Measurements from ENCODE around the gene ACVR1C. TPM values are rescaled to one million over a fixed set of nuclear protein-coding genes. Genes with fewer than 3 reads are reported as not detected.
"Not testable (repeated sequence)": the region's sequence is repeated elsewhere in the genome, so short reads cannot be mapped to it uniquely, and the experiment has no call there.

The ACVR1C gene
- total and polyA plus RNA-seq, 7 experiments from 2014 or later, result 0.73 to 11.4 (median 5.0) TPM

- H3K27ac ChIP-seq (ENCODE audit: low read depth, low read length); H3K9me3 ChIP-seq (ENCODE audit: control insufficient read depth in 2 of 3, low read length in 3 of 3); H3K27me3 Mint-ChIP-seq; H3K4me3 ChIP-seq (ENCODE audit: low read length); H3K27ac Mint-ChIP-seq; CTCF ChIA-PET; H3K27me3 ChIP-seq (ENCODE audit: control insufficient read depth in 2 of 2, insufficient read depth in 2 of 2, low read length in 2 of 2); ATAC-seq; intact Hi-C loops (cut with micrococcal nuclease); DNase-seq; POLR2A ChIA-PET; H3K4me3 Mint-ChIP-seq; H3K4me1 ChIP-seq (ENCODE audit: control insufficient read depth in 2 of 2, insufficient read depth in 2 of 2, low read length in 2 of 2); H3K36me3 ChIP-seq (ENCODE audit: control insufficient read depth in 2 of 3, insufficient read depth in 3 of 3, low read length in 3 of 3); H3K9me3 Mint-ChIP-seq: not testable (repeated sequence)
- Mint-ChIP-seq H3K36me3 (peaks cover 0 to 22% (median 6%) of the 10 kb centered on the region in 5 donors), H3K4me1 (peaks cover 0 to 15% (median 8%) of the 10 kb centered on the region in 7 donors)
Observed at GRCh38 chr2:157566623-157567022, 62.0 kb downstream of the ACVR1C start.

GRCh38 chr2:157566113-157566512 is 62.6 kb downstream of the ACVR1C start:
- peaks cover 0 to 15% (median 8%) of the 10 kb centered on the region in 7 donors for H3K4me1 Mint-ChIP-seq
- H3K36me3 ChIP-seq (ENCODE audit: control insufficient read depth in 2 of 3, insufficient read depth in 3 of 3, low read length in 3 of 3); POLR2A ChIA-PET; H3K27me3 Mint-ChIP-seq; H3K27ac ChIP-seq (ENCODE audit: low read depth, low read length); H3K4me3 Mint-ChIP-seq; H3K9me3 ChIP-seq (ENCODE audit: control insufficient read depth in 2 of 3, low read length in 3 of 3); H3K9me3 Mint-ChIP-seq; CTCF ChIA-PET; intact Hi-C loops (cut with micrococcal nuclease); DNase-seq; H3K27ac Mint-ChIP-seq; ATAC-seq; H3K4me3 ChIP-seq (ENCODE audit: low read length); H3K4me1 ChIP-seq (ENCODE audit: control insufficient read depth in 2 of 2, insufficient read depth in 2 of 2, low read length in 2 of 2); H3K27me3 ChIP-seq (ENCODE audit: control insufficient read depth in 2 of 2, insufficient read depth in 2 of 2, low read length in 2 of 2): not testable (repeated sequence)
- peaks cover 0 to 22% (median 6%) of the 10 kb centered on the region in 5 donors for H3K36me3 Mint-ChIP-seq

DNA sequence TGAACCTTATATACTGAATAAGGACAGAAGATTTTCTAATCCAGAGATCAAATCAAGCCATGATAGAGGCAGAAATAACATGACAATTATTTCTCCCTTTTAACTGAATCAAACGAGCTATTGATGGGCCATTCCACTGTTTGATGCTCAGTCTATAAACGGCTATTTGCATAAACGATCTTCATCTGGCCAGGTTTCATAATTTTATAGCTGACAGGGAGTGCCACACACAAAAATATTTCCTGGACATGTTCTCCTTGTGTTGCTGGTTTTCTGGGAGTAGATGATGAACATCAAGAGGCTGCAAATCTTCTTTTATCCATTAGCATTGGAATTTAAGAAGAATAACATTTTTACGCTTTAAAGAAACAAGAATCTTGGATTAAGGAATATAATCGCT is 63.1 kb downstream of the ACVR1C start:
- ATAC-seq (no peak), DNase-seq (no peak)
- no peaks in the 10 kb centered on the region for H3K9me3 ChIP-seq (ENCODE audit: control insufficient read depth in 2 of 3, low read length in 3 of 3)
- no peak overlapping the region for H3K4me3 Mint-ChIP-seq
- no peak overlapping the region for H3K4me3 ChIP-seq (ENCODE audit: low read length)
- H3K9me3 Mint-ChIP-seq, result peaks cover 0 to 10% (median 3%) of the 10 kb centered on the region in 11 donors
- no peaks in the 10 kb centered on the region for H3K27me3 Mint-ChIP-seq
- H3K4me1 ChIP-seq (ENCODE audit: control insufficient read depth in 2 of 2, insufficient read depth in 2 of 2, low read length in 2 of 2), result no peaks in the 10 kb centered on the region
- no peak overlapping the region for H3K27ac Mint-ChIP-seq
- H3K27ac ChIP-seq (ENCODE audit: low read depth, low read length), result no peak overlapping the region
- intact Hi-C loops (cut with micrococcal nuclease), result no loop called here
- POLR2A ChIA-PET, result no interaction called here
- no peaks in the 10 kb centered on the region for H3K27me3 ChIP-seq (ENCODE audit: control insufficient read depth in 2 of 2, insufficient read depth in 2 of 2, low read length in 2 of 2)
- CTCF ChIA-PET, result no interaction called here
- H3K36me3 ChIP-seq (ENCODE audit: control insufficient read depth in 2 of 3, insufficient read depth in 3 of 3, low read length in 3 of 3), result no peaks in the 10 kb centered on the region
- peaks cover 0 to 15% (median 8%) of the 10 kb centered on the region in 7 donors for H3K4me1 Mint-ChIP-seq
- peaks cover 0 to 22% (median 6%) of the 10 kb centered on the region in 5 donors for H3K36me3 Mint-ChIP-seq

- Histone ChIP-seq H3K27ac (ENCODE audit: low read depth, low read length) (no peak overlapping the region), H3K36me3 (ENCODE audit: control insufficient read depth in 2 of 3, insufficient read depth in 3 of 3, low read length in 3 of 3) (no peaks in the 10 kb centered on the region), H3K9me3 (ENCODE audit: control insufficient read depth in 2 of 3, low read length in 3 of 3) (no peaks in the 10 kb centered on the region), H3K4me3 (ENCODE audit: low read length) (no peak overlapping the region), H3K4me1 (ENCODE audit: control insufficient read depth in 2 of 2, insufficient read depth in 2 of 2, low read length in 2 of 2) (peaks cover 0 to 4% of the 10 kb centered on the region in 2 donors), H3K27me3 (ENCODE audit: control insufficient read depth in 2 of 2, insufficient read depth in 2 of 2, low read length in 2 of 2) (no peaks in the 10 kb centered on the region)
- DNase-seq, result no peak
- no peak for ATAC-seq
- ChIA-PET POLR2A (no interaction called here), CTCF (interaction anchor here (0.6 to 1.0 kb wide), 3 partner anchors 22 to 1559 kb away, joined by 3 to 6 read pairs (median 3); no protein-coding TSS in a partner anchor)
- no peaks in the 10 kb centered on the region for H3K27me3 Mint-ChIP-seq
- peaks cover 0 to 18% (median 4%) of the 10 kb centered on the region in 11 donors for H3K9me3 Mint-ChIP-seq
- intact Hi-C loops (cut with micrococcal nuclease), result no loop called here
- H3K27ac Mint-ChIP-seq, result peak overlapping the region in 1 of 9 donors; percentile 21
- H3K4me3 Mint-ChIP-seq, result peak overlapping the region in 1 of 10 donors; percentile 17
- peaks cover 12 to 41% (median 37%) of the 10 kb centered on the region in 7 donors for H3K4me1 Mint-ChIP-seq
- peaks cover 7 to 25% (median 14%) of the 10 kb centered on the region in 5 donors for H3K36me3 Mint-ChIP-seq
Observed at GRCh38 chr2:157559890-157560289, 68.8 kb downstream of the ACVR1C start.

- DNase-seq, result no peak
- H3K4me1 Mint-ChIP-seq, result peaks cover 12 to 41% (median 37%) of the 10 kb centered on the region in 7 donors
- Histone ChIP-seq H3K27me3 (ENCODE audit: control insufficient read depth in 2 of 2, insufficient read depth in 2 of 2, low read length in 2 of 2) (no peaks in the 10 kb centered on the region), H3K9me3 (ENCODE audit: control insufficient read depth in 2 of 3, low read length in 3 of 3) (no peaks in the 10 kb centered on the region), H3K36me3 (ENCODE audit: control insufficient read depth in 2 of 3, insufficient read depth in 3 of 3, low read length in 3 of 3) (no peaks in the 10 kb centered on the region), H3K4me1 (ENCODE audit: control insufficient read depth in 2 of 2, insufficient read depth in 2 of 2, low read length in 2 of 2) (peaks cover 0 to 4% of the 10 kb centered on the region in 2 donors), H3K27ac (ENCODE audit: low read depth, low read length) (no peak overlapping the region), H3K4me3 (ENCODE audit: low read length) (no peak overlapping the region)
- ATAC-seq, result no peak
- intact Hi-C loops (cut with micrococcal nuclease), result no loop called here
- H3K27me3 Mint-ChIP-seq, result no peaks in the 10 kb centered on the region
- CTCF ChIA-PET, result interaction anchor here (0.6 to 1.0 kb wide), 3 partner anchors 23 to 1559 kb away, joined by 3 to 6 read pairs (median 3); no protein-coding TSS in a partner anchor
- peaks cover 5 to 22% (median 14%) of the 10 kb centered on the region in 5 donors for H3K36me3 Mint-ChIP-seq
- POLR2A ChIA-PET, result interaction anchor here (0.7 kb wide), 1 partner anchor 165 kb away, joined by 3 read pairs; no protein-coding TSS in a partner anchor
- H3K4me3 Mint-ChIP-seq, result peak overlapping the region in 1 of 10 donors; percentile 17
- H3K9me3 Mint-ChIP-seq, result peaks cover 0 to 18% (median 2%) of the 10 kb centered on the region in 11 donors
- H3K27ac Mint-ChIP-seq, result peak overlapping the region in 2 of 9 donors; percentile 7 to 21
Observed at GRCh38 chr2:157559461-157559860, 69.2 kb downstream of the ACVR1C start.

DNA sequence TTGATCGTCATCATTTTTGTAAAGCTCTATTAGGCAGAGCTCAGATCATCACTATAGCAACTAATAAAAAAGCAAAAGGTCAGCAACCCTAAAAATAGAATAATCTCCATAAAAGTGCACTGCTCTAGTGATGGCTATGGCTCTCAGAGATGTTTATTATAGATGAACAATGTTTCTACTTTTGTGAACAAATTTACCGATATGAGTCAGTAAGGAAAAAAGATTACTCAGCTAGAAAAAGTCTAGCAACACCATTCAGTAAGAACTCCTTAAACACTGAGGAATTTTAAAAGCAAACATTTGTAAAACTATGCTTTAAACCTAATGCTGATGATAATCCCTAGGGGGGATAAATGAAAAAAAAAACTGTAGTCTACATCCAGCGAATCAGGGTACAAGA is 69.6 kb downstream of the ACVR1C start:
- Mint-ChIP-seq H3K36me3 (peaks cover 4 to 18% (median 14%) of the 10 kb centered on the region in 5 donors), H3K27me3 (no peaks in the 10 kb centered on the region), H3K27ac (peak overlapping the region in 2 of 9 donors; percentile 7 to 29), H3K4me3 (peak overlapping the region in 1 of 10 donors; percentile 1), H3K4me1 (peaks cover 12 to 43% (median 37%) of the 10 kb centered on the region in 7 donors), H3K9me3 (peaks cover 0 to 16% (median 1%) of the 10 kb centered on the region in 11 donors)
- DNase-seq (no peak), ATAC-seq (no peak)
- no peak overlapping the region for H3K4me3 ChIP-seq (ENCODE audit: low read length)
- H3K36me3 ChIP-seq (ENCODE audit: control insufficient read depth in 2 of 3, insufficient read depth in 3 of 3, low read length in 3 of 3), result no peaks in the 10 kb centered on the region
- intact Hi-C loops (cut with micrococcal nuclease), result no loop called here
- no peaks in the 10 kb centered on the region for H3K9me3 ChIP-seq (ENCODE audit: control insufficient read depth in 2 of 3, low read length in 3 of 3)
- ChIA-PET POLR2A (interaction anchor here (0.7 kb wide), 1 partner anchor 164 kb away, joined by 3 read pairs; no protein-coding TSS in a partner anchor), CTCF (interaction anchor here (0.6 to 1.0 kb wide), 3 partner anchors 23 to 1560 kb away, joined by 3 to 6 read pairs (median 3); no protein-coding TSS in a partner anchor)
- no peaks in the 10 kb centered on the region for H3K27me3 ChIP-seq (ENCODE audit: control insufficient read depth in 2 of 2, insufficient read depth in 2 of 2, low read length in 2 of 2)
- no peak overlapping the region for H3K27ac ChIP-seq (ENCODE audit: low read depth, low read length)
- peaks cover 0 to 4% of the 10 kb centered on the region in 2 donors for H3K4me1 ChIP-seq (ENCODE audit: control insufficient read depth in 2 of 2, insufficient read depth in 2 of 2, low read length in 2 of 2)

DNA sequence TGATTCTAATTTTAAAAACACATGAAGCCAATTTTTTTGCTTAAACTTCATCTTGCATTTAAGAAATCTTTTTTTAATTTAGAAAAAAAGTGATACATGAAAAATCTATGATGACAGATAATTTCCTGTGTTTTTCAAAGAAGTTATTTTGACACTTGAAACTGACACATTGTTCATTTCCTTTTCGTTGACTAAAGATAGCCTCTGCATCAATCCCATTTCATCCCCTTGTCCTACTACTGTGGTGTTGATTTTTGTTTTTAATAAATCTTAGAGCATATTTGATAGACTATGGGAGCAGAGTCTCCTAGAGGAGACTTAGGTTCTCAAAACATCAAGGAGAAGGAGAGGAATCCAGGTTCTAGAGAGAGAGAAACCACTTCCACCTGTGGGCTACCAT is 70.9 kb downstream of the ACVR1C start:
- Mint-ChIP-seq H3K4me3 (peak overlapping the region in 4 of 10 donors; percentile 2 to 42 (median 12)), H3K27ac (peak overlapping the region in 1 of 9 donors; percentile 34), H3K9me3 (peaks cover 0 to 8% (median 0%) of the 10 kb centered on the region in 11 donors), H3K4me1 (peaks cover 7 to 34% (median 30%) of the 10 kb centered on the region in 7 donors), H3K36me3 (peaks cover 4 to 19% (median 16%) of the 10 kb centered on the region in 5 donors), H3K27me3 (no peaks in the 10 kb centered on the region)
- H3K36me3 ChIP-seq (ENCODE audit: control insufficient read depth in 2 of 3, insufficient read depth in 3 of 3, low read length in 3 of 3), result no peaks in the 10 kb centered on the region
- CTCF ChIA-PET, result no interaction called here
- no peak for ATAC-seq
- POLR2A ChIA-PET, result no interaction called here
- H3K4me3 ChIP-seq (ENCODE audit: low read length), result no peak overlapping the region
- H3K4me1 ChIP-seq (ENCODE audit: control insufficient read depth in 2 of 2, insufficient read depth in 2 of 2, low read length in 2 of 2), result peaks cover 0 to 4% of the 10 kb centered on the region in 2 donors
- intact Hi-C loops (cut with micrococcal nuclease), result no loop called here
- no peaks in the 10 kb centered on the region for H3K27me3 ChIP-seq (ENCODE audit: control insufficient read depth in 2 of 2, insufficient read depth in 2 of 2, low read length in 2 of 2)
- DNase-seq, result peak in 1 of 9 donors; percentile 1
- H3K9me3 ChIP-seq (ENCODE audit: control insufficient read depth in 2 of 3, low read length in 3 of 3), result no peaks in the 10 kb centered on the region
- no peak overlapping the region for H3K27ac ChIP-seq (ENCODE audit: low read depth, low read length)
